Activated CD4-positive, alpha-beta T cell treated with anti-CD3 and anti-CD28 coated beads, Interleukin-2, amount 50 U/mL, for 24 hours (primary cell): Measurements from ENCODE around the gene HUS1.
A peak's percentile ranks its signal among the peaks of the same experiment; 100 is the strongest.
"Not testable (repeated sequence)": the region's sequence is repeated elsewhere in the genome, so short reads cannot be mapped to it uniquely, and the experiment has no call there.

Experiments
- DNase-seq, 2 donors: peaks; one replicate each; pipeline ENCODE4 v3.0.0-alpha.2; 2020; ENCODE audit warnings: low read depth in 1 of 2, low spot score in 1 of 2

Gene HUS1

DNA sequence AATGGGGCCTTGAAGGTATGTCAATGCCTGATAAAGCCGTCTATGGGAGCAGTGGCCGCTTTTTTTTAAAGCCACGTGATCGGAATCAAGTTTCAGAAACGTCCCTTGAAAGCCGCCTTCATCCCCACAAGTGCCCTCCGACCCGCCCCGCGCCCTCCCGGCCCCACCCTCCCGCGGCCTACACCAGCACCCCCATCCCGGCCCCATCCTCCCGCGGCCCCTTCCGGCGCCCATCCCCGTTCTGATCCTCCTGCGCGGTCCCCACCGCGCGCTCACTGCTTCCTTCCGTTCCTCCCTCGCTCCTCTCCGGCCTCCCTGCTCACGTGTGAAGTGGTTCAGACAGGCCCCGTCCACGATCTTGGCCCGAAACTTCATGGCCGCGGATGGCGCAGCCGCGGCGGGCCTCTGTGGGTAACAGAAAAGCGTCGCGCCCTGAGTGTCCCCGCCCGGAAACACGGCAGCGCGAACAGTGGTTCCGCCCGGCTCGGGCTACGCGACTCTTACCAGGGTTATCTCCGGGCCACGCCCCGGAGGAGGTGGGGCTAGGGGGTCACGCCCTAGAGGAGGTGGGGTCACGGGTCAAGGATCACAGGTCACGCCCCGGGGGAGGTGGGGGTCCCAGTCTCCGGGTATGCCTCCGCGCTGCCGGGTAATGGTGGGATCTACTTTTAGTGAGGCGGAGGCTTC, at the start of gene HUS1:
HUS1 (minus strand) TSS at position 471 of the 687 bp plus-strand sequence; CDS start at position 375, 96 bp downstream.
- peak; percentile 90 to 91 for DNase-seq

GRCh38 chr7:48028938-48029337, 49.5 kb upstream of the HUS1 start, which contains the start of gene SUN3:
Gene SUN3 (minus strand): TSS chr7:48029107. CDS start chr7:48028938, 169 bp downstream.
- no peak for DNase-seq

DNA sequence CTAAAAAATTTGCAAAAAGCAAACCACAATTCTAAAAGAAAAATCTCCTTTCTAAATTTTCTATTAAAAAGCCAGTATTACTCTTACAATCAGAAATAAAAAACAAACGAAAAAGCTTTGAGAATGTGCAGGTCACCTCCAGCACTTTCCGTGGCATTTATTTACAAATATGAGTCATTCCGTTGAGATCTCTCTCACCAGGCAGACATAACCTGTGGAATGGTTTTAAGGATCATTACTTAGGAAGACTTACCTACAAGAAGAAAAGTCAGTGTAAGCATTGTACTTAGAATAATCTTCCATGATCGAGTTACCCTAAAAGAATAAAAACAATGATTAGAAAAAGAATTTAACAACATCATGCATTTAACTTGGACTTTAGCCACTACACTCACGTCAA, 46.2 kb upstream of the HUS1 start:
- DNase-seq: no peak

GRCh38 chr7:48017674-48018073, 38.3 kb upstream of the HUS1 start:
- DNase-seq: no peak

GRCh38 chr7:48016641-48017040, 37.2 kb upstream of the HUS1 start:
- no peak for DNase-seq

- DNase-seq: no peak
Measured at GRCh38 chr7:48011951-48012350, 32.5 kb upstream of the HUS1 start.

DNA sequence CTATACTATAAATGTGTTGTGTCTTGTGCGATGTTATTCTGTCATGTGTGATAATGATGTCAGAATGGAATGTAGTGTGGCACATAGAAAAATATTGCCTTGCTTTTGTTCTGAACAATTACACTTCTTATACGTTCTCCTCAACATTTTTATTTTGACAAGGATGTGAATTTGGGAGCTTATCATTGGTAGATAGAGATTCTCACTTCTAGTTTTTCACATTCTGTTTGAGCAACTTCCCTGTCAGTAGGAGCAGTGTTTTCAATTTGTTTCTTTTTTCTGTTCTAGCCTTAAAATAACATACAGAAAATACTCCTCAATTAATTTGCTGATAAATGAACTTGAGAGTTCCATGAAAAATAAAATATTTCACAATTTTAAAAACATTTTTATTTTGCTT, 31.9 kb upstream of the HUS1 start:
- no peak for DNase-seq

- no peak for DNase-seq
Measured at GRCh38 chr7:48009954-48010353, 30.5 kb upstream of the HUS1 start.

DNA sequence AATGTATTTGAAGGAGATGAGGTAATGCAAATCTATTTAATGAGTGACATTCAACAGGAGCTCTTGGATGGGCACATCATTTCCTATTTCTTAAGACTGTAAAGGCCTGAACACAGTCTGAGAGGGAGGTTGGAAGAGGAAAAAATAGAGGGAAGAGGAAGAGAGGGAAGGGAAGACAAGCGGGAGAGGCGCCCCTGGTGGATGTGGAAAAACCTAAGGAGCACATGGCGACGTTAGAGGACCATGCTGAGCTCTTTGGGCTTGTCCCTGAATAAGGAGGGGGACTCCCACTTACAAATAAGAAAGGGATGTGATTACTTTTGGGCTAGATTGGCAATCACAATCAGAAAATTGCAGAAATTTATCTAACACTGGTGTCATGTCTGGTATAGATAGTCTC, 29.8 kb upstream of the HUS1 start:
- DNase-seq: no peak

DNA sequence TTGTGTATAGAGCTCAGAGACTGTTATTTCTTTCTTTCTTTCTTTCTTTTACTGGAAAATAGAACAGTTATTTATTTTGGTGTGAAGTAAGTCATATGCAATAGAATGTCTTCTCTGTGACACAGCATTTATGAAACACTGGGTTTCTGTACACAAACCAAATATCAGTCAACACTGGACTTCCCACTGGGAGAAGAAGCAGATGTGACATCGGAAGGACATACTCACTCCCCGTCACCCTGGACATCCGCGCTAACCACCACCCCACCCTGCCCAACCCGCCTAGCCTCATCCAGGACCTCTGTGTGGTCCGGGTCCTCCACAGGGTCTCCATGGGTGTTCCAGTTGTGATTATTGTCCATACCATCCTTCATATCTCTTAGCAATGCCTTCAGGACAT, 27.5 kb upstream of the HUS1 start:
- DNase-seq: no peak

GRCh38 chr7:48004638-48005037, 25.2 kb upstream of the HUS1 start:
- DNase-seq: no peak

GRCh38 chr7:48004032-48004431, 24.6 kb upstream of the HUS1 start:
- DNase-seq: no peak

GRCh38 chr7:48000164-48000563, 20.7 kb upstream of the HUS1 start:
- not testable (repeated sequence) for DNase-seq

GRCh38 chr7:47999413-47999812, 20.0 kb upstream of the HUS1 start:
- DNase-seq: no peak

DNA sequence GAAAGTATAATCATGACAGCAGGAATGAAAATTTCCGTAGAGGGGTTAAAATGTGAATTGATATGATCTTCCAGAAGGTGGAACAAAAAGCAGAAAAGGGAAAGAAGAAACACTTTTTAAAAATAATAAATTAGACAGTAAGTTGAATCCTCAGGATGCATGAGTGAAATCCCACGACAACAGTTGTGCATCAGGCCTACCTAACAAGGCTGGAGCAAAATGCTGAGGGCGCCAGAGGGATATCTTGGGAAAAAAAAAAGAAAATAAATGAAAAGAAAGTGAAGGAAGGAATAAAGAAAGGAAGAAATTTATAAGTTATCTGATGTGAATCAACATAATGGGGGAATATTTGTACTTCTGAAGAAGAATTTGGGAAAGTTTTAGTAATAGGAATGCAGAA, 13.0 kb upstream of the HUS1 start:
- DNase-seq: no peak

DNA sequence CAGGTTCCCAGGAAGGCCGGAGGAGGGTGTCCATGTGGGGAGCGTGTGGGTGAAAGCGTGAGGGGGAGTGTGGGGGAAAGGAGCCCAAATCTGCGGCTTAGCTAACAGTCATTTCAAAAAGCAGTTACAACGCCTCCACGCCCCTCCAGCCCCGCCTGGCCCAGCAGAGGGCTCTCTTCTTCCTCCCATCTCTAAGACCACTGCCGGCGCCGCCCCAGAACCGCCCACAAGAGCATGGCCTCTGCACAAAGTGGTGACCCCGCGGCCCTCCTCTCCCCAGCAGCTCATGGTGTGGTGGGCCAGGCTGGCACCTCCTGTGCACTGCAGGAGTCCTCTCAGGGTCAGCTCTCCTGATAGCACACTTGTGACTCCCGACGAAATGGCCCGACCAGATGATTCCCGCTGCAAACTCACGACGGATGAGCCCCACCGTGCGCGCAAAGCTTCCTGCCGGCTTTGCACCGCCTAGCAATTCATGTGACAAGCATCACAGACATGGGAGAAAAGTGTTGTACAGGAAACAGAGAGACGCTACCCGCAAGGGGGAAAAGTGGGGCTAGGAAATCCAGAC, 12.4 kb upstream of the HUS1 start:
- DNase-seq: peak; percentile 49 to 81

DNA sequence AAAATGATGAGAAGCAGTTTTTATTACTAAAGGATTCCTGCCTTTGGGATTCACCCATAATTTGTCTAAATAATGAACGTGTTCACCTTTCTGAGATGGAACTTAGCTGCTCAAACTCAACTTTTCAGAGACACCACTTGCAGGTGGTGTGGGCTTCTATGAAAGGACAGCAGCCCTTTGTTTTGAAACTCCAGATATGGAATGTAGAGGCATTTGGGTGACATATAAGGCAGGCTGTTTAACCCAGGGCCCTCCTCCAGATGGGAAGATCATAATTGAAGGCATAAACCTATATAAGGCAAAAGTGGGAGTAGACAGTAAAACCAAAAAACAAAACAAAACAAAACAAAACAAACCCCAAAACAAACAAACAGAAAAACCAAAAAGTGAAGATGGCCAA, 11.9 kb upstream of the HUS1 start:
- DNase-seq: no peak

GRCh38 chr7:47990592-47990991, 11.2 kb upstream of the HUS1 start:
- no peak for DNase-seq

- DNase-seq: not testable (repeated sequence)
Measured at GRCh38 chr7:47989607-47990400, 10.4 kb upstream of the HUS1 start.

DNA sequence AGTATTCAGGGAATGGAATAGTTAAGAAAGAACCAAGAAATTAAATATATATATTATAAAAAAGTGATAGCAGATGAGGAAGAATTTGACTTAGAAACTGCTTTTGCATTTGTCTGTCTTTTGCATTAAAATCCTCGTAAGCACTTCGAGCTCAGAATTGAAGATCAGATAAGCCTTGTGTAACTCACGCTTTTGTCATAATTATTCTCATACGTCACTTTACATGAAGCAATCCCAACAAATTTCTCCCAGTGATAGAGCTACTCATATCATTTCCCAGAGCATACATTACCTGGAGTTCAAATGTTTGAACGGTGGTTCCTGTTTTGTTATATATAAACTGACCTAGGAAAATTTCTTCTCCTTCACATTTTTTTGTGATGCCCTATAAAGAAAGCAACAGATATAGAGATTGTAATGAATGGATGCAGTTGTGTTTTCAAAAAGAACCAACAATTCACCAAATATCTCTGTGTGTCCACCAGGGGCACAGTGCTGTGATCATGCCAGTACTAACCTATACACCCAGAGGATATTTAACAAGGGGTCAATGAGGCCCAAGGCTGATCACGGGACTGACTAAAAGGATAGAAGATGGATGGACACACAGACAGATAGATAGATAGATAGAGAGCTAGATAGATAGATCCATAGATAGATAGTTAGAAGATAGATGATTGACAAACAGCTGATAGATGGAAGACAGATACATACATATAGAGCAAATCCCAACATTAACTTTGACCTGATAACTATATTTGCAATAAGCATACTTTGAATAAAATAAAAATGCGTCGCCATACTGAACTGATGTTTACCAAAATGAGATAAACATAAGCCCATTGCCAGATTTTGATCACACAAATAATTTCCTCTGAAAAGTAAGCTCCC, 9.3 kb upstream of the HUS1 start:
- DNase-seq: no peak

GRCh38 chr7:47982610-47983009, 3.2 kb upstream of the HUS1 start:
- DNase-seq: no peak
